Activated CD8-positive, alpha-beta memory T cell treated with anti-CD3 and anti-CD28 coated beads, Interleukin-2, amount 50 U/mL, for 4 hours (primary cell): ENCODE data around the gene MN1.

Experiments
- DNase-seq: peaks from one replicate; pipeline ENCODE4 v3.0.0-alpha.2; 2020

MN1 gene

DNA sequence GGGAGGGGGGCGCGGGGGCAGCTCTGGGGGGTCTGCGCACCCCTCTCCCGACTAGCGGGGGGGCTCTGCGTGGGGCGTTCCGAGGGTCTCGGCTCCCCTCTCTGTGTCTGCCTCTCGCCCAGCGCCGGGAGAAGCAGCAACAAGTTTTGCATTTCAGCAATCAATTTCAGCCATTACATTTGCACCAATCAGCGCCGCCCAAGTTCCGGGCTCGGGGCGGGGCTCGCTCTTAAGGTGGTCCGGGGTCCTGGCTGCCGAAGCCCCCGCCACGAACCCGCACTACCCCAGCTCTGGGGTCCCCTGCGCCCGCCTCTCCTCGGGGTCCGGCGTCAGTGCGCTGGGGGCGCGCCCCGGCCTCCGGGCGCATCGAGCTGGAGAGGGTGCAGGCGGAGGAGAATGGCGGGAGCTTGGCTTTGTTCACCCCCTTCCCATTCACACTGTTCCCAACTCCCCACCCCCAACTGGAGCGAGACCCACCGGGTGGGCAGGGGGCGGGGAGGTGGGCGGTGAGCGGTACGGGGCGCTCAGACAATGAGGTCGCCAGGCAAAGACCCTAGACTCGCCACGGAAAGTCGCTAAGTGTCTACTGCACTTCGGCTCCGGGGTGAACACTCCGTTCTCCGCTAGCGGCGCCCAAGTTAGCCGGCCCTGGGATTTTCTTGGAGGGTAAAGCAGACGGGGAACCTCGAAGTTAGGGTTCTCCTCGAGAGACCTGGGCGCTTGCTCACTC, at the start of gene MN1:
Gene MN1 (minus strand): TSS at position 141 of the 730 bp plus-strand sequence. CDS start 1,213 bp downstream, outside the sequence.
- DNase-seq = peak; percentile 65

DNA sequence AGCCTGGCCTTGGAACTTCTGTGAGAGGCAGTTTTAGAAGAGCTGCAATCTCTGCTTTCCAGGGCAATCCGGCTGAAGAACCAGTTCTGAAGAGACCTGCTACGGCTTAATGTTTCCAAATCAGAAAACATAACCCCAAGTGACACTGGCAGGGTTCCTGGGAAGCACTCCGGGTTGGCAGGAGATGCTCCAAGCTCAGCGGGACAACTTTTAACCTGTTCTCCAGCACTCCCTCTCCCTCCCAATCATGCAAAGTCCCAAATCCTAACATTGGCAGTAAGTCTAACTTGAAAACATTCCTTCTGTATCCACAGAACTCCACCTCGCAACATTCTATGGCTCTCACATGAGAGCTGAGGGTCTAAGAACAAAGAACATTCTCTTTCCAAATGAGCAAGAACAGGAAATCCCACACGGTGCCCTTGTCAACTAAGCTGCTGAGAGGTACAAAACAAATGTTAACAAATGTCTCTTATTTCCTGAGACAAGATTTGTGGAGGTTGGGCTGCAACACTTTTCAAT, 48.5 kb upstream of the MN1 start:
- DNase-seq = no peak

DNA sequence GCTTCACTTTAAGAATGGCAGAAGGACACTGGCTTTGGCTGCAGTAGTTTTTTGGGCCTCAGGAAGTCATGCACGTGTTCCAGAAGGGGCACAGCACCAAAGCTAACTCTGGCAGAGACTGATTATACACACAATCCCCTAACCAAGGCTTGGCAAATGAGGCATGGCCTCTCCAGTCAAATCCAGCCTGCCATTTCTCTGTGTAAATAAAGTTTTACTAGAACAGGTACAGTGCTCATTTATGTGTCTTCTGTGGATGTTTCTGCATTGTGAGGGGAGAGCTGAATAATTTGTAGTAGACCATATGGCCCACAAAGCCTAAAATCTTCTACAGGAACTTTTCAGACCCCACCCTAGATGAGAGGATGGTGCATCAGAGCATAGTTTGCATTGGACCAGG, 46.4 kb upstream of the MN1 start:
- DNase-seq = no peak

DNA sequence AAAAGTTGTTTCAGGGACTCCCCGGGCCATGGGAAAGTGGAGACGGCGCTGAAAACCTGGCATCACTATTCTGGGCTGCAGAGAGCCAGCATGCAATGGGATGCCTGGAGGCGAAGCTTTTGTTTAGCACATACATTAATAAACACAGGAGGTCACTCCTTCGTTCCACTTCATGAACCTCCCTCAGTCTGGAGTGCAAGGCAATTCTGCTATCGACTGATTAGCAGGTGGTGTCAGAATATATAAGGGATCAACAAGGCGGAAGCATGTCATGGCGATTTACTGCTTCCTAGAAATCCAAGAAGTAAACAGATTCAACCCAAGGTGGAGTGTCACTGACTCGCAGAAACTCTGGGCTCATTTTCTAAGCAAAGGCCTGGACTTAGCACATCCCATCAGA, 45.4 kb upstream of the MN1 start:
- no peak for DNase-seq

DNA sequence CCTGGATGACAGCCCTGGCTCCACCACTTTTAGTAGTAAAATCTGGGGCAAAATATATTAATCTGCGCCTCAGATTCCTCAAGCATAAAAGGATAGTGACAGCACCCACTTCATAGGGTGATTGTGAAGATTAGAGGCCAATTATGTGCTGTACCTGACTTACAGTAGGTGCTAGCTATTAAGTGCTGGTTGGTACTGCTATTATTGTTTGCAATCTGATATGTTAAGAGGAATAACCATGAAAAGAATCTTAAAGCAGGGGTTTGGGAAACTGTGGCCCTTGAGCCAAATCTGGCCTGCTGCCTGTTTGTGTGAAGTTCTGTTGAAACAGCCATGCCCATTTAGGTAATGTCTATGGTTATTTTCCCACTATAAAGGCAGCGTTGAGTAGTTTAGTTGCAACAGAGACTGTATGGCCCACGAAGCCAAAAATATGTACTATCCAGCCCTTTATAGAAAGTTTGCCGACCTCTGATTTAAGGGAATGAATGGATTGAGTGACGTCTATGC, 44.7 kb upstream of the MN1 start:
- no peak for DNase-seq

DNA sequence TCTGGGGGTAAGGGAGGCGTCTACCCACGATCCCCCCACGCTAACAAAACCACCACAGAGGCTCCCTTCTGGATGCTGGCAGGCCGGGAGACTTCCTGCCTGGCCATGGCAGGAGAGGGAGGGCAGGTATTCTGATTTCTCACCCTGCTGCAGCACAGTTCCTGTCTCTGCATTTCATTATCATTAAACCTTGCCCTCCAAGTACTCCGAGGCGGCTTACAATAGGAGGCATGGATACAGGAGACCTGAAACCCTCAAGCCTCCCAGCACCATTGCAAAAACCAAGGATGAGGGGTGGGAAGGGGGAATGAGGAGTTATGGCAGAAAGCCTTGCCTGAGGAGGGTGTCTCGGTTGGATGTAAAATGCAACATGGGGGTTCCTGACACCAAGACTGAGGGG, 44.1 kb upstream of the MN1 start:
- no peak for DNase-seq

DNA sequence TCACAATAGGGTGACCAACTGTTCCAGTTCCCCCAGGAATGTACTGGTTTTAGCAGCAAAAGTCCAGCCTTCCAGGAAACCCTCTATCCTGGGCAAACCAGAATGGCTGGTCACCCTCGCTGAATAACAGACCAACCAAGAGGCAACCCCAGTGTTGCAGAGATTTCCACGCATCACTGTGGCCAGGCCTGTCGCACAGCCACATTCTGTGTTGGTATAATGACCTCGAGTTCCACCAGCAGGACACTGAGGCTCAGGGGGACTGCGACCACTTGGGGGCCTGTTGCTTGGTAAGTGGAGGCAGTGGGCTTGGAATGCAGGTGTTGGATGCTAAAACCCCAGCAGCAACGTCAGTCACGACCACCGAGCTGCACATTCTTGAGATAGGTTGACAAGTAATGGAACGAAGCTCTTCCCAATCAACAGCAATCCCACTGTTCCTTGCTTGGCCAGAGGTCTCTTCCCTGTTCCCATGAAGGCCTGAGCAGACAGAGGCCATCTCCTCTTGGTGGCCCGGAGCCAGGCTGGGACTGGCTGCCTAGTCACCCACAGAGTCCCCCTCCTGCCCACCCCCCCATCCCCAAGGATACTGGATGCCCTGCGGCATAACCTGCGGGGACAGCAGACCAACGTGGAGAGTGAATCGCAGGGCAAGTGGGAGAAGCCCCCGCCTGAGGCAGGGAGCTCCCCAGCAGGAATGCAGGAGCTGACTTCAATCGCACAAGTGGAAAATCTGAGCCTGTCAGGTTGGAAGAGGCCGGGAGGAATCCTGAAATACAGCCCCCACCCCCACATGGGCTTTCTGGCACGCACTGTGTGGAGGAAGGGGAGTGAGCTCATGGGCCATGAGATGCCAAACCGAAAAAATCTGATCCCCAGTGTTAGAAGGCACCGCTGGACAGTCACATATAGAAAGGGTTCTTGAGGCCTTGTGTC, 43.4 kb upstream of the MN1 start:
- no peak for DNase-seq

DNA sequence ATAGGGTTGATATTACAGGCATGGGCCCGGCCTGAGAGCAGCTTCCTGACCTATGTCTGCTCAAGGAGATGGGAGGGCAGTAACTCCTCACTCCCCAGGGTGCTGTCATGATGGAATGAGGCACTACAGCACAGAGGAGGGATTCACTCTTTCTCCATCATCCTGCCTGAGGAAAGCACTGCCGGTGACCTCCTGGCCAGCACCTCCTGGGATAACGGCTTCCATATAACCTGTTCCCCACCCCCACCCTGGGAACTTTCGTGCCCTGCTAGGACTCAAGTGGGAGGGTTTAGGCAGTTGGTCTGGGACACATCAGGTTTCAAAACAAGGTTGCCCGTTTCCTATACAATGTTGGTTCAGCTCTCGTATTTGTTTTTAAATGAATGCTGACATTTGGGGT, 42.7 kb upstream of the MN1 start:
- no peak for DNase-seq

DNA sequence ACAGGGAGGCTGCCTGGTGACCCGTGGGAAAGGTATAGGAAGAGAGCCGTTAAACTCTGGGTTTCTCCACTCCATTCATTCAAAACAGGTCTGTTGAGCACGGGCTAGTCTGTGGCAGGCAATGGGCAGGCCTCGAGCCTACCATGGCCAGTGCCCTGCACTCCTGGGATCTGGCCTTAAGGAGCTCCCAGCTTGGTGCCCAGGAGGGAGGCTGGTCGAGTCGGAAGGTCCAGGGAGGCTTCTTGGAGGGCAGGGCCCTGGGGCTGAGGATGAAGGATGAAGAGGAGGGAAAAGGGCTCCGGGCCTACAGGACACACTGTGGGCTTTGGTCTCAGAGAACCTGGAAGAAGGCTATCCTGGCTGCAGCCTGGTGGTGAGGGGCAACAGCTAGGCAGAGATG, 41.9 kb upstream of the MN1 start:
- DNase-seq = no peak

DNA sequence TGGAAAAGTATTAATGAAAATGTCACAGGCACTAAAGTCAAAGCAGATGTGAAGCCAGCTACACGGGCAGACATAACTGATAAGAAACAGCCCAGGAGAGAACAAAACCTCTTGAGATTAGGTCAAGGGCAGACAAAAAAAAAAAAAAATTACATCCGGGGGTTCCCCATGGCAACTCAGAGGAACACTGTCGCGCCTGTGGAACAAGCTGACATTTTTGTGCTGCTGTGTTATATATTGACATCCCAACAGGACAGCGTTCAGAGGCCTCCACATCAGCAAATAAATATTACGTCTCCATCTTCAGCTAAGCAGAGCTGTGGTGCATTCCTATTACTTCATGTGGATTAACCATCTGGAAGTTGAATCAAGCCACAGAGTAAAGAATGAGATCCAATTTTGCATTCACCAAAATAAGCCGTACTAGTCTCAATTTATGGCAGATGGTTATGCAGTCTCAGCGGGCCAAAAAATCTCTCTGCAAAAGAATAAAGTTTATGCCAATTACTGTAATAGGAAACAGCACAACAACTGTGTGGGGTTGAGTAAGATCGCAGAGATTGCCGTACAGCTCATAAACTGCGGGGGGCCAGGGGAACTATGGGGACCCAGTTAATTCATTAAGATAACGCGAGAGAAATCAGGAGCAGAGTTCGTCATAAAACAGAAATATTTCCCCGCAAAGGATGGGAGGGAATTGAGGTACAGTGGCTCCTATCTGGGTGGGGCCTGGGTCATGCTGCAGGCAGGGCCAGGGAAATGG, 41.3 kb upstream of the MN1 start:
- no peak for DNase-seq

DNA sequence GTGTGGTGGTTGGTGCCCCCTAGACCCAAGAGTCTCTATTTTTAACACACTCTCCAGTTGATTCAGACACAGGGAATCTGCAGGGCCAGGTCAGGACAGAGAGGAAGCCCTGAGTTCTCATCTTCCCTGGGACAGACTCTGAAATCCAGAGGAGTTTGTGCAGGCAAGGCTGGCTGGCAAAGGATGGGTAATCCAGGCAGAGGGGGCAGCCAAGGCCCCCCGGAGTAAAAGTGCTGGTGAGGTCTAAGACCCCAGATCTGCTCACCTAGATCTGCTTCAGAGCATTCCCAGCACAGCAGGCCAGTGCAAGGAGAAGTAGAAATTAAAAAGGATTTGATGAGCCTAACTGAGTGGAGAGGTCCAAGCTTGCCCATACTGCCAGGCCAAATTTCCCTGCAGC, 40.6 kb upstream of the MN1 start:
- no peak for DNase-seq

DNA sequence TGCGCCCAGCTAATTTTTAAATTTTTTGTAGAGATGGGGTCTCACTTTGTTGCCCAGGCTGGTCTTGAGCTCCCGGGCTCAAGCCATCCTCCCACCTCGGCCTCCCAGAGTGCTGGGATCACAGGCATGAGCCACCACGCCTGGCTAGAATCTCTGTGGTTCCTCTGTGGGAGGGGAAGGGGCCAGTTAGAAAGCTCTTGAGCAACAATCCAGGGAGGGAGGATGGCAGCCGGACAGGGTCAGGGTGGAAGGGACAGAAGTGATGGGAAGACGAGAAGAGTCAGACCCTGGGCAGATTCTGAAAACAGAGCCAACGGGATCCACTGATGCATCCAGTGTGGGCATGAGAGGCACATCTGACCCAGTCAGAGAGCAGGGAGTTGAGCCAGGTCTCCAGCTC, 38.9 kb upstream of the MN1 start:
- DNase-seq = no peak

DNA sequence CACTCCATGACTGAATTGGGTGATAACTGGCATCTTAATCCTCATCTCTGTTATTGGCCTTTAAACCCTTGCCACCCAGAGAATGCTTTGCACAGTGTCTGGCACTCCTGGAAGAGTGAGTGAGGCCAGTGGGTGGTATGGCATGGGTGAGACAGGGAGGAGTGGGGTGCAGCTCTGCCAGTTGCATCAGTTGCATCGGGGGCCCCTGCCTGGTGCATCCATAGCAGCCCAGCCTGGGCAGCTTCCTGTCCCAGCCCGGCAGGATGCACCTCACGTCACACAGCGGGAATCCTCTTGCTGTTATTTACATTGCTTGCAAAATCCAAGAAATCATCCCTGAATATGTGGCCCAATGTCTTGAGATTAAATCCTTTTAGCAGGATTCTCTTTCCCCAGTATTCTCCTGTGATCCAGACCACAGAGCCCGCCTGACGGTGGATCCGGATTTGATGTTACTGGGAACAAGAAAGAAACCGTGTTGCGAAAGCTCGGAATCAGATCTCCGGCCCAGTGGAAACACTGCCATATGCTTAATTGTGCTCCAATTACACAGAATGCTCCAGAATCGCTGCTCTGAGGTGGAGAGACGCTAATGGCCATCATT, 37.6 kb upstream of the MN1 start:
- DNase-seq = no peak

DNA sequence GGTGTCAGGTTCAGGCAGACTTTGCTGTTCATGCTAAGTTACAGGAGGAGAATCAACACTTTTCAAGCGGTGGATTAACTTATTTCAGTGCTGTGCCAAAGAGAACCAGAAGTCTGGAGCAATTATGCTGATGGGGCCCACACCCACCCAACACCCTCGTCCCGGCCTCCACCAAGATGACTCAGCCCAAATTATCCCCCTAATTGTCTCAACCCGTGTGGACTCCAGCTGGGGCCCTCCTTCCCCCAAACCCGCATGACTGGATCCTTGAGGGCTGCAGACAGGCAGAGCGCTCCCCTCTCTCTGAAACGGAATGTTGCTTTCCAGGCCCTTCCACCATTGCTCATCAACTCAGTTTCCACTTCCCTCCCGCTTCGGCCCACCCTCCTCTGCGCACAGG, 34.6 kb upstream of the MN1 start:
- no peak for DNase-seq

DNA sequence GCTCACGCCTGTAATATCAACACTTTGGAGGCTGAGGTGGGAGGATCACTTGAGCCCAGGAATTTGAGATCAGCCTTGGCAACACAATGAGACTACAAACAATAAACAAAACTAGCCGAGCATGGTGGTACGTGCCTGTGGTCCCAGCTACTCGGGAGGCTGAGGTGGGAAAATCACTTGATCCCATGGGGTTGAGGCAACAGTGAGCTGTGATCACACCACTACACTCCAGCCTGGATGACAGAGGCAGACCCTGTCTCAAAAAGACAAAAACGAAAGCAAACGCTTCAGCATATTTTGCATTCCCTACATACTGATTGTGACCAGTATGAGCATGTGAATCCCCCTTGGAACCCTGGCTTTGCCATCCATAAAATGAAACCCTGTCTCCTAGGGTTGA, 33.9 kb upstream of the MN1 start:
- DNase-seq = no peak

DNA sequence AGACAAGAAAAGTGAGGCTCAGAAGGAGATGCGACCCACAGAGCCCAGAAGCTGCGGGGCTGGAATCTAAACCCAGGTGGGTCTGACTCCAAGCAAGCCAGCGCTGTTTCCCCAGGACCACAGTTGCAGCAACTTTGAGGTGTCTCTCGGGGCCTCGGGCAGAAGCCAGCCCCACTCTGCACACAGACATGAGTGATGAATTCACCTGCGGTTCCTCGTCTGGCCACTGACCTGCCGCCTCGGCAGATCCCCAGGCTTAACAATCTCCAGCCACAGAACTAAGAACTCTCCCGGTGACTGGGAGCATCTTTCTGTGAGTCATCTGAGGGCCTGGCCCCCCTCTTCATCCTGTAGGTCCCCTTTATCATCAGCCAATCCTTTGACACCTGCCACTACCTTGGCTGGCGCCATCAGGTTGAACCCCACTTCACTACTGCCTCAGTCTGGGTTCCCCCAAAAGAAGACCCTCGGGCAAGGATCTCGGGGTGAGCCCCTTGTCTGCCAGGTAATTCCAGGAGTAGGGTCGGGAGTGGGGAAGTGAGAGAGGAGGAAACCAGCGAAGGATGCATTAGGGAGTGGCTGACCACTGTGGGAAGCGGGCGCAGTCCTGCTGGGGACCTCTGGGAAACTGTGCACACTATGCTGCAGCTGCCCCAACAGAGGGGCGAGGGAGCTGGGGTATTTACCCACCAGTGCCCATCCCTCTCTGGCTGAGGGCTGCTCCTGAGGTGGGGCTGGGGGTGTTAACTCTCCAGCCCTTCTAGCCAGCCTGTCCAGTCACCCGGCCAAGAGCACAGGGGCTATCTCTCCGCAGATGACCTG, 33.0 kb upstream of the MN1 start:
- no peak for DNase-seq

DNA sequence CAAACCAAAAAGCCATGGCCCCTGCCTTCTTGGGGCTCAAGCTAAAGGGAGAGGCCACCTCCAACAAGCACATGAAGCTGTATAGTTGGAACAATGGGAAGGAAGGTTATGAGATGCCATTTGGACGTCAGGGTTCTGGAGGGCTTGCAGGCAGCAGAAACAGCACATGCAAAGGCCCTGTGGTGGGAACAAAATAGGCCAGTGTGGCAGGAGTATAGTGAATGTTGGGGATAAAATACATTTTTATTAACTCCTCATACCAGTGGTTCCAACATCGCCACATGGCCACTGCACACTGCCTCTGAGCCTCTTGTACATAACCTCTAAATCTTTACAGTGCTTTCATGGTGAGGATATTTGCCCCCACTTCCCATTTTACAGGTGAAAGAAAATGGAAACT, 32.2 kb upstream of the MN1 start:
- no peak for DNase-seq

DNA sequence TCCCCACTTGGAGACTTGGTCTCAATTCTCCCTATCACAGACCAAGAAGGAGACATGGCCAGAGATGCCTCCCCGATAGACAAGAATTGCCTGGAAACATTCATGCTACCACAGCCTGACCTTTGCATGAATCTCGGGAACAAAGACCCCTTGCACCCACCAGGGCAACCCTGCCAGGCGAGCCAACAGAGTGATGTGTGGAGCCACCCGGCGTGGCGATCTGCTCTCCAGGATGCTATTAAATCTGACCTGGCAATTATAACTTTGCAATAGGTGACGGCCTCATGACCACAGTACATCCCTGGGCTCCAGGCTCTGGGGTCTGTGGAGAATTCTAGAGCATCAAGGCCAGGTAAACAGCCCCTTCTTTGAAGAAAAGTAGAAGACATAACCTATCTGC, 31.1 kb upstream of the MN1 start:
- DNase-seq = no peak

DNA sequence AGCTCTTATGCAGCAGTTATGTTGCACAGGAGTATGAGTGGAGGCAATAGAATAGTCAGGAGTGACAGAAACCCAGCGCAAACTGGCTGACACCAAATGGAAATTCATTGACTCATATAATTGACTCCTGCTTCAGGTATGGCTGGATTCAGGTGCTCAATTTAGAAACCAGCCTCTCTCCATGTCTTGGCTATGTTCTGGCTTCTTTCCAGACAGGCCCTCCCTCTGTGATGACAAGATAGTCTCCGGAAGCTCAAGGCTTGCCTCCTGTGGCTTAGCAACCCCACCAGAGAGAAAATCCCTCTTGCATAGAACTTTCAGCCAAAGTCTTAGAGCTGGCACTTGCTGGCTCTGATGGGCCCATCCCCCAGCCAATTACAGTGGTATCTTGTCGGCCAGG, 28.1 kb upstream of the MN1 start:
- DNase-seq = no peak

DNA sequence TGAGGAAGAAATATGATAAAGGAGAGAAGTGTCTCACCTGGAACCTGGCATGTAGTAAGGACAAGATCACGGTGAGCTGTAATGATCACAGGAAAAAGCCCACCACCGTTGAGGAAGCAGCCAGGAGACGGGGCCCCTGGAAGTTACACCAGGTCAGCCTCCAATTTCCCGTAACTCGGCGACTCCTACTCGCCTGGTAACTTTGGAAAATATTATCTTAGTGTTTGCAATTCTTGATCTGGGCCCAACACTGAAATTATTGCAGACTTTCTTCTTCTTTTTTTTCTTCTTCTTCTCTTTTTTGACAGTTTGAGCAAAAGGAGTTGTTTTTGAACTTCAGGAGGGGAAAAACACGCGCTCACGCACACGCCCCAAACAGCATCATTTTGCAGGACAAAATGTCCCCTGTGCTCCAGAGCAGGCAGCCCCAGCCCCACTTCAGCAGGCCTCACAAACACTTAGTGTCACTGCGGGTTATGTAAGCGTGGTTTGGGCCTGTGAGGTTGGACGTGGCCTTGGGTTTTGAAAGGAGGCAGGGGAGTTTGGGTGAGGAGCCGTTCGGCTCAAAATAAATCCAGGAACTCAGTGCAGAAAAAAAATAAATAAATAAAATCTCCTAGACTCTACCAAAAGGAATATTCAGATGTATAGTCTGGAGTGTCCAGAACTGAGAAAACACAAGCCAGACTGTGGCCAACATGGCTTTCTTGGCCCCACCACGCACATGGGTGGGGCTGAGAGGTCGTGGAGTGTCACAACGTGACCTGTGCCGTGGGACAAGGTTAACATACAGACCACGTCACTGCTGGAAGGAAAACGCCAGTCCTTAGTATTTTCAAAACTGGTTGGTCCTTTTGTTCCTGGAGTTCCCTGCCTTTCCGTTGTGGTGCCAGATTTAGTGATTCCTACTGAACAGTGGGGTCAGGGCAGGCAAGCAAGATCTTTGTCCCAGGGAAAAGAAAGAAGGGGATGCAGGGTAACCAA, 26.3 kb upstream of the MN1 start:
- no peak for DNase-seq
